ENCODE data around the gene TMCO6. TPM values are rescaled to one million over a fixed set of nuclear protein-coding genes. Genes with fewer than 3 reads are reported as not detected.
"Not testable (repeated sequence)": the region's sequence is repeated elsewhere in the genome, so short reads cannot be mapped to it uniquely, and the experiment has no call there.

TMCO6 gene
- total RNA-seq, 1 donor: 8.6 TPM

- no peak for TF ChIP-seq CTCF (IDR thresholded peaks at IDR 0.05; ENCODE audit: insufficient read depth, low read depth, low read length)
- no peak for DNase-seq (ENCODE audit: low read depth)
- no peak overlapping the region for H3K4me3 ChIP-seq (ENCODE audit: low read depth, low read length)
Observed at GRCh38 chr5:140608722-140609121, 30.5 kb upstream of the TMCO6 start.

- DNase-seq (ENCODE audit: low read depth): no peak
- TF ChIP-seq CTCF (IDR thresholded peaks at IDR 0.05; ENCODE audit: insufficient read depth, low read depth, low read length): no peak
- H3K4me3 ChIP-seq (ENCODE audit: low read depth, low read length): no peak overlapping the region
Observed at GRCh38 chr5:140609126-140609525, 30.1 kb upstream of the TMCO6 start.

- H3K4me3 ChIP-seq (ENCODE audit: low read depth, low read length): no peak overlapping the region
- TF ChIP-seq CTCF (IDR thresholded peaks at IDR 0.05; ENCODE audit: insufficient read depth, low read depth, low read length): no peak
- no peak for DNase-seq (ENCODE audit: low read depth)
Observed at GRCh38 chr5:140611020-140611521, 28.2 kb upstream of the TMCO6 start.

DNA sequence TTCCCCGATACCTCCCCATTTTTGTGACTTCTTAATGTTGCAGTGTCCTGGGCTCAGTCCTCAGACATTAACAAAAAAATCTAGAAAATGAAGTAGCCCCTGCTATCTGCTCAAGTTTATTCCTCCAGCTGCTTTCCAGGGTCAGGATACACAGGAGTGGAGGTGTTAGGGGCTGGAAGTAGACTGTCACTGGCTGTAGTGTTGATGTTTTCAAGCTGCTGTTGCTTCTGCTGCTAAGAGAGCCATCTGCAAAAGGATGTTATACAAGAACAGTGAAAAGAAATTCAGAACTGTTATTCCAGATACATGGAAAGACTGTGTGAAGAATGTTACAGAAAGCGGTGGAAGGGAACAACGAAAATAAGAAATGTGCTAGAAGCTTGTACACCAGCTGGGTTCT is 16.9 kb upstream of the TMCO6 start:
- H3K4me3 ChIP-seq (ENCODE audit: low read depth, low read length): no peak overlapping the region
- TF ChIP-seq CTCF (IDR thresholded peaks at IDR 0.05; ENCODE audit: insufficient read depth, low read depth, low read length): no peak
- DNase-seq (ENCODE audit: low read depth): no peak

GRCh38 chr5:140623061-140623460 is 16.2 kb upstream of the TMCO6 start:
- H3K4me3 ChIP-seq (ENCODE audit: low read depth, low read length); DNase-seq (ENCODE audit: low read depth): not testable (repeated sequence)

DNA sequence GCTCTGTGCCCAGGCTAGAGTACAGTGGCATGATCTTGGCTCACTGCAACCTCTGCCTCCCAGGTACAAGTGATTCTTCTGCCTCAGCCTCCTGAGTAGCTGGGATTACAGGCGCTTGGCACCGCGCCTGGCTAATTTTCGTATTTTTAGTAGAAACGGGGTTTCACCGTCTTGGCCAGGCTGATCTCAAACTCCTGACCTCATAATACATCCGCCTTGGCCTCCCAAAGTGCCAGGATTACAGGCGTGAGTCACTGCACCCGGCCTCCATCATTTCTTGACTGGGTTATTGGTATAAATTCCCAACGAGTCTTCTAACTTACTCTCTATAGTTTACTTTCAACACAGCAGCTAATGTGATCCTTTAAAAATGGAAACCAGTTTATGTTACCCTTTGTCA is 14.4 kb upstream of the TMCO6 start:
- not testable (repeated sequence) for H3K4me3 ChIP-seq (ENCODE audit: low read depth, low read length); DNase-seq (ENCODE audit: low read depth)

GRCh38 chr5:140627972-140628371 is 11.3 kb upstream of the TMCO6 start:
- H3K4me3 ChIP-seq (ENCODE audit: low read depth, low read length): no peak overlapping the region

More at GRCh38 chr5:140627972-140628371, 11.3 kb upstream of the TMCO6 start:
- TF ChIP-seq CTCF (IDR thresholded peaks at IDR 0.05; ENCODE audit: insufficient read depth, low read depth, low read length): no peak
- DNase-seq (ENCODE audit: low read depth): no peak

All from fibroblast of villous mesenchyme (primary cell).